GM12892 (cell line): Measurements from ENCODE around the gene SH3TC1.

Experiments
- POLR2A ChIP-seq: IDR thresholded peaks from 2 replicates; pipeline ENCODE4 v1.6.1; 2011; ENCODE audit warnings: low read depth, low read length, control low read depth
- POLR2AphosphoS5 ChIP-seq: IDR thresholded peaks from 2 replicates; pipeline ENCODE4 v1.6.1; 2011; ENCODE audit warnings: low read depth, low read length, control low read depth
- TAF1 ChIP-seq: IDR thresholded peaks from 2 replicates; pipeline ENCODE4 v1.6.1; 2011; ENCODE audit warnings: low read depth, mild to moderate bottlenecking, control low read depth, low read length, borderline replicate concordance

DNA sequence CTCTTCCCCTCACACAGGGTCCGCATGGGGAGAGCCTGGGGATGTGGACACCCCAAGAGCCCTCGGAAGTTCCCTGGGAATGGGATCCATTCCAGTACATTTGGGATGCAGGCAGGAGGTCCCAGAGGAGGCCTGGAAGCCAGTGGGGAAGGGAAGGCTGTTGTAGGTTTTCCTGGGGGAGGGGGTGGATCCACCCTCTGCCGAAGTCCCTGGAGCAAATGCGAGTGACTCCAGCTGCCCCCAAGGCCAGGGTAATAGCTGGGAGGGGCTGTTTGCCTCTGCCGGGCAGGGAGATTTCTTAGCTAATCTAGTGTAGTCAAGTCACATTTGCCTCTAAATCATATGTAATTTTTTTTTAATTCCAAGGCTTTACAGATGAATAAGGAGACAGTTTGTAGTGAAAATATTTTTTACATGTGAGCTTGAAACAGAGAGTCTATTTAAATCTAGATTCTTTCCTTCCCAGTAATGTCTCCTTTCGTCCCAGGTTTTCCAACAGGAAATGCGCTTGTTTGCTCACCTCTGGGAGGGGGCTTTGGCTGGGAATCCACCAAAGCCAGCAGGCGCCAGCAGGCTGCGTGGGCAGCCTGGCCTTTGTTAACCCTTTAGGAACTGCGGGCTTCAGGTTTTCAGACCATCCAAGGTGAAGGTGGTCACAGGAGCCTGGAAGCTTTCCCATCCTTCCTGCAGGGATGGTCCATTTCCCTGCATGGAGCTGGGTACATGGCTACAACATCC is 26.8 kb downstream of the SH3TC1 start:
- TF ChIP-seq TAF1: no peak
- no peak for TF ChIP-seq POLR2AphosphoS5
- TF ChIP-seq POLR2A: no peak
